ENCODE measurements around the gene CCDC43.
A peak's percentile ranks its signal among the peaks of the same experiment; 100 is the strongest.
"Not testable (repeated sequence)": the region's sequence is repeated elsewhere in the genome, so short reads cannot be mapped to it uniquely, and the experiment has no call there.

The CCDC43 gene

GRCh38 chr17:44689477-44690217 is at the start of gene CCDC43:
CCDC43 (minus strand) TSS chr17:44689776; CDS start chr17:44689753, 23 bp downstream.
- Mint-ChIP-seq H3K36me3 (peaks cover 3% of the 10 kb centered on the region), H3K27ac (peak within 1 kb of the TSS; percentile 99), H3K4me3 (peak within 1 kb of the TSS; percentile 96), H3K9me3 (ENCODE audit: low read depth) (no peaks in the 10 kb centered on the region), H3K4me1 (ENCODE audit: low read depth) (peaks cover 27% of the 10 kb centered on the region), H3K27me3 (no peaks in the 10 kb centered on the region)

- H3K27me3 Mint-ChIP-seq = no peaks in the 10 kb centered on the region
- H3K4me1 Mint-ChIP-seq (ENCODE audit: low read depth) = no peaks in the 10 kb centered on the region
- H3K4me3 Mint-ChIP-seq = no peak overlapping the region
- H3K9me3 Mint-ChIP-seq (ENCODE audit: low read depth) = no peaks in the 10 kb centered on the region
- H3K27ac Mint-ChIP-seq = no peak overlapping the region
- H3K36me3 Mint-ChIP-seq = peaks cover 6% of the 10 kb centered on the region
Measured at GRCh38 chr17:44738214-44738906, 48.8 kb upstream of the CCDC43 start.

- Mint-ChIP-seq H3K9me3 (ENCODE audit: low read depth) (no peaks in the 10 kb centered on the region), H3K27me3 (no peaks in the 10 kb centered on the region), H3K27ac (no peak overlapping the region), H3K36me3 (peaks cover 9% of the 10 kb centered on the region), H3K4me1 (ENCODE audit: low read depth) (no peaks in the 10 kb centered on the region), H3K4me3 (no peak overlapping the region)
Measured at GRCh38 chr17:44736551-44737240, 47.1 kb upstream of the CCDC43 start.

- H3K4me3 Mint-ChIP-seq = no peak overlapping the region
- H3K27me3 Mint-ChIP-seq = no peaks in the 10 kb centered on the region
Measured at GRCh38 chr17:44734272-44734671, 44.7 kb upstream of the CCDC43 start.

GRCh38 chr17:44733753-44734152 is 44.2 kb upstream of the CCDC43 start:
- Mint-ChIP-seq H3K27me3 (no peaks in the 10 kb centered on the region), H3K4me3 (no peak overlapping the region), H3K27ac (no peak overlapping the region), H3K4me1 (ENCODE audit: low read depth) (no peaks in the 10 kb centered on the region), H3K36me3 (peaks cover 9% of the 10 kb centered on the region), H3K9me3 (ENCODE audit: low read depth) (no peaks in the 10 kb centered on the region)

More at GRCh38 chr17:44734272-44734671, 44.7 kb upstream of the CCDC43 start:
- H3K27ac Mint-ChIP-seq = no peak overlapping the region
- no peaks in the 10 kb centered on the region for H3K4me1 Mint-ChIP-seq (ENCODE audit: low read depth)
- H3K9me3 Mint-ChIP-seq (ENCODE audit: low read depth) = no peaks in the 10 kb centered on the region
- peaks cover 9% of the 10 kb centered on the region for H3K36me3 Mint-ChIP-seq

GRCh38 chr17:44726121-44726520 is 36.5 kb upstream of the CCDC43 start:
- not testable (repeated sequence) for H3K4me3 Mint-ChIP-seq; H3K9me3 Mint-ChIP-seq (ENCODE audit: low read depth); H3K27ac Mint-ChIP-seq; H3K27me3 Mint-ChIP-seq; H3K4me1 Mint-ChIP-seq (ENCODE audit: low read depth); H3K36me3 Mint-ChIP-seq

GRCh38 chr17:44722254-44722653 is 32.7 kb upstream of the CCDC43 start:
- Mint-ChIP-seq H3K4me1 (ENCODE audit: low read depth) (no peaks in the 10 kb centered on the region), H3K4me3 (no peak overlapping the region), H3K27me3 (no peaks in the 10 kb centered on the region), H3K36me3 (peaks cover 8% of the 10 kb centered on the region), H3K27ac (no peak overlapping the region), H3K9me3 (ENCODE audit: low read depth) (no peaks in the 10 kb centered on the region)

GRCh38 chr17:44719444-44719843 is 29.9 kb upstream of the CCDC43 start:
- Mint-ChIP-seq H3K36me3 (peaks cover 13% of the 10 kb centered on the region), H3K27ac (no peak overlapping the region), H3K27me3 (no peaks in the 10 kb centered on the region), H3K4me3 (no peak overlapping the region), H3K9me3 (ENCODE audit: low read depth) (no peaks in the 10 kb centered on the region), H3K4me1 (ENCODE audit: low read depth) (no peaks in the 10 kb centered on the region)

- Mint-ChIP-seq H3K9me3 (ENCODE audit: low read depth) (no peaks in the 10 kb centered on the region), H3K27ac (peak within 1 kb of the TSS; percentile 22), H3K4me1 (ENCODE audit: low read depth) (peaks cover 6% of the 10 kb centered on the region), H3K27me3 (peaks cover 2% of the 10 kb centered on the region), H3K4me3 (no peak within 1 kb of the TSS), H3K36me3 (no peaks in the 10 kb centered on the region)
Measured at GRCh38 chr17:44708401-44709263, 19.1 kb upstream of the CCDC43 start, which contains the start of gene DBF4B. DBF4B (plus strand) TSS chr17:44708665; CDS start chr17:44708821, 156 bp downstream.

- Mint-ChIP-seq H3K27me3 (peaks cover 2% of the 10 kb centered on the region), H3K9me3 (ENCODE audit: low read depth) (no peaks in the 10 kb centered on the region), H3K27ac (no peak overlapping the region), H3K4me1 (ENCODE audit: low read depth) (peaks cover 6% of the 10 kb centered on the region), H3K4me3 (no peak overlapping the region), H3K36me3 (no peaks in the 10 kb centered on the region)
Measured at GRCh38 chr17:44707755-44708400, 18.3 kb upstream of the CCDC43 start.

- not testable (repeated sequence) for H3K27me3 Mint-ChIP-seq; H3K4me3 Mint-ChIP-seq; H3K27ac Mint-ChIP-seq; H3K36me3 Mint-ChIP-seq; H3K9me3 Mint-ChIP-seq (ENCODE audit: low read depth); H3K4me1 Mint-ChIP-seq (ENCODE audit: low read depth)
Measured at GRCh38 chr17:44700288-44700687, 10.7 kb upstream of the CCDC43 start.

- no peaks in the 10 kb centered on the region for H3K9me3 Mint-ChIP-seq (ENCODE audit: low read depth)
- H3K4me3 Mint-ChIP-seq = no peak overlapping the region
- peaks cover 12% of the 10 kb centered on the region for H3K4me1 Mint-ChIP-seq (ENCODE audit: low read depth)
- no peaks in the 10 kb centered on the region for H3K27me3 Mint-ChIP-seq
- H3K27ac Mint-ChIP-seq = no peak overlapping the region
- no peaks in the 10 kb centered on the region for H3K36me3 Mint-ChIP-seq
Measured at GRCh38 chr17:44693609-44694008, 4.0 kb upstream of the CCDC43 start.

GRCh38 chr17:44690746-44691306 is 1.2 kb upstream of the CCDC43 start:
- Mint-ChIP-seq H3K4me3 (peak overlapping the region; percentile 96), H3K4me1 (ENCODE audit: low read depth) (peaks cover 23% of the 10 kb centered on the region)
- H3K9me3 Mint-ChIP-seq (ENCODE audit: low read depth); H3K27me3 Mint-ChIP-seq; H3K27ac Mint-ChIP-seq; H3K36me3 Mint-ChIP-seq: not testable (repeated sequence)

Data from activated naive CD8-positive, alpha-beta T cell (primary cell).